AG09309 (cell line): ENCODE measurements around the gene CDH26.

Source experiments
- DNase-seq: peaks from one replicate; pipeline ENCODE4 v3.0.0-alpha.2; 2010; ENCODE audit warnings: low read depth
- H3K4me3 ChIP-seq: 2 replicates; pipeline ENCODE4 v1.5.1; 2011; ENCODE audit warnings: mild to moderate bottlenecking, low read depth, low read length, moderate library complexity; ENCODE audit not compliant: control insufficient read depth
- TF ChIP-seq, protein P1 (sequence below): IDR thresholded peaks from 2 replicates; pipeline ENCODE4 v1.5.1; 2011; ENCODE audit warnings: mild to moderate bottlenecking, low read depth, low read length, inconsistent platforms; ENCODE audit not compliant: insufficient read depth, control insufficient read depth; ENCODE audit errors: missing control alignments

Gene CDH26

DNA sequence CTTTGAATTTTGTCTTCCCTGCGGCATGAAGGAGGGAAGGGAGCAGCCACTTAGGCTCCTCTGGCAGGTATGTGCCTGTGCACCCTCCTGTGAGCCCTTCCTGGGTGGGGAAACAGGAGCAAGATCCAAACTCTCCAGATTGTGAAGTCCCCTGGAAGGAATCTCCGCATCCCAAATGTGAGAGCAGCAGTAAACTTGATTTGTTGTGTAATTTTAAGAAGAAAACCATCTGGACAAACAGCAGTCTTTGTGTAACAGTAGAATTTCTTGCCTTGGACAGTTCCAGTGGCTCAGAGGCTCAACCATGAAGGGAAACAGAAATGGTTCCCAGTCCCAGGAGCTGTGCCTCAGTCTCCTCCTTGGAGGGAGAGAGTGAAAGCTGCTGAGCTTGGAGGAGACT, 39.7 kb downstream of the CDH26 start:
- TF ChIP-seq, protein P1, sequence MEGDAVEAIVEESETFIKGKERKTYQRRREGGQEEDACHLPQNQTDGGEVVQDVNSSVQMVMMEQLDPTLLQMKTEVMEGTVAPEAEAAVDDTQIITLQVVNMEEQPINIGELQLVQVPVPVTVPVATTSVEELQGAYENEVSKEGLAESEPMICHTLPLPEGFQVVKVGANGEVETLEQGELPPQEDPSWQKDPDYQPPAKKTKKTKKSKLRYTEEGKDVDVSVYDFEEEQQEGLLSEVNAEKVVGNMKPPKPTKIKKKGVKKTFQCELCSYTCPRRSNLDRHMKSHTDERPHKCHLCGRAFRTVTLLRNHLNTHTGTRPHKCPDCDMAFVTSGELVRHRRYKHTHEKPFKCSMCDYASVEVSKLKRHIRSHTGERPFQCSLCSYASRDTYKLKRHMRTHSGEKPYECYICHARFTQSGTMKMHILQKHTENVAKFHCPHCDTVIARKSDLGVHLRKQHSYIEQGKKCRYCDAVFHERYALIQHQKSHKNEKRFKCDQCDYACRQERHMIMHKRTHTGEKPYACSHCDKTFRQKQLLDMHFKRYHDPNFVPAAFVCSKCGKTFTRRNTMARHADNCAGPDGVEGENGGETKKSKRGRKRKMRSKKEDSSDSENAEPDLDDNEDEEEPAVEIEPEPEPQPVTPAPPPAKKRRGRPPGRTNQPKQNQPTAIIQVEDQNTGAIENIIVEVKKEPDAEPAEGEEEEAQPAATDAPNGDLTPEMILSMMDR, result no peak
- DNase-seq, result no peak

DNA sequence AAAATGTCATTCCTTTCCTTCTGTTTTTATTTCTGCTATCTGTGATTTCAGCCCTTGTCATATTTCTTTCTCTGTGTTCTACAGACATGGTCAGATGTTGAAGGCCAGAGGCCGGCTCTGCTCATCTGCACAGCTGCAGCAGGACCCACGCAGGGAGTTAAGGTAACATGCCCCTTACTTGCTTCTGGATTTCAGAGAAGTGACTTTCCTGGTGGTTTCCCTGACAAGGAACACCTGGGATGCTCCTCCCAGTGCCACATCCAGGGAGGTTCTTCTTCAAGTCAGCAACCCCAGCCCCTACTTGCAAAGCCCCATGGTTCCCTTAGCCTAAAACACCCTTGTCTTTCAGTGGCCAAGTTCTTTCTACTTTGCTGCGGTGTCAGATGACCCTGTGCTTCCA, 41.3 kb downstream of the CDH26 start:
- TF ChIP-seq, protein P1, result no peak
- DNase-seq, result no peak
- H3K4me3 ChIP-seq, result no peak overlapping the region

More for the DNA sequence above, 39.7 kb downstream of the CDH26 start:
- no peak overlapping the region for H3K4me3 ChIP-seq

DNA sequence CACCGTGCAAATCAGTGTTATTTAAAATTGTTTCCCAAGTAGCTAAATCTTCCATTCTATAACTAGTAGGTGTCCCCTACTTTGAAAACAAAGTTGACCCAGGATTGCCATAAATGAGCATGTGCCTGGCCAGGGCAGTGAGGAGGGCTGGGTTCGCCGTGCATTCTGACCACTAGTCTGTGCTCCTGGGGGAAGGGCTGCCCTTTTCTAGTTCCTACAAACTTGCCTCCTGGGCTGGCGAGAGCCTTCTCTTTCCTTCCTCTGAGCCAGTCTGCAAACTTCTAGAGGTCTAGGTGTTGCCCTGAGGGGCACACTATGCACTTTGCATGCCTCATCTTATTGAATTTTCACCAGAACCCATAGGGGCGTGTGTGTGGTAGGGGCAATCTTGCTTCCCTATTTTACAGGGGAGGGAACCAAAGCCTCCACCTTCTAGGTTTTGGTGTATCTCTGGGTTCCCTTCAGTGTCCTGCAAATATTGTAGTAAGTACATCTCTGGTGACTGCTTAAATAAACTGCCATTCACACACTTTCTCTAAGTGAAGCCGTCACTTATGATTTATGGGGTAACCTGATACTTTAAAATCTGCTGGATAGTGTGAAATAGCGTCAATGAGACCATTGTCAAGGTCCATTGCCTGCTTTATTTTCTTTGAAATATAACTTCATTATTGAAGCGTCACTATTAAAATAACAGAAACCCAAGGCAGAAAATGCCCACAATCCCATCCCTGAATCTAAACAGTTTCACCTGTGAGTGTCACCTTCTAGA, 42.2 kb downstream of the CDH26 start:
- TF ChIP-seq, protein P1, result no peak
- H3K4me3 ChIP-seq, result no peak overlapping the region
- DNase-seq, result no peak

DNA sequence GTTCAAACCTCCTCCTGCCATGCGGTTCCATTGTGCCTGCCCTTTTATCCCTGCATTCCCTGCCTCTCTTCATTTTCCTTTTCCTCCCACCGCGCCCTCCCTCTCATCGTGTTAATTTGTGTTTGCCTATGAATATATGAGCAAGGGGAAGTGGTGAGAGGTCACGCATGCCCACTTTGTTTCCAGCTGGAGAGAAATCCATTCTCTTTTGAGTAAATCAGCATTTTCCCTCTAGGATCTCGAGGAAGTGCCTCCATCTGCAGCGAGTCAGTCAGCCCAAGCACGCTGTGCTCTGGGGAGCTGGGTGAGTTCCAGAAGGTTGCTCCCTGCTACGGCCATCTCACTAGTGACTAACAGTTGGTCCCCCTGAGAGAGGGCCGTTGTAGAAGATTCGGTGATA, 42.9 kb downstream of the CDH26 start:
- TF ChIP-seq, protein P1, result no peak
- DNase-seq, result no peak
- H3K4me3 ChIP-seq, result no peak overlapping the region

DNA sequence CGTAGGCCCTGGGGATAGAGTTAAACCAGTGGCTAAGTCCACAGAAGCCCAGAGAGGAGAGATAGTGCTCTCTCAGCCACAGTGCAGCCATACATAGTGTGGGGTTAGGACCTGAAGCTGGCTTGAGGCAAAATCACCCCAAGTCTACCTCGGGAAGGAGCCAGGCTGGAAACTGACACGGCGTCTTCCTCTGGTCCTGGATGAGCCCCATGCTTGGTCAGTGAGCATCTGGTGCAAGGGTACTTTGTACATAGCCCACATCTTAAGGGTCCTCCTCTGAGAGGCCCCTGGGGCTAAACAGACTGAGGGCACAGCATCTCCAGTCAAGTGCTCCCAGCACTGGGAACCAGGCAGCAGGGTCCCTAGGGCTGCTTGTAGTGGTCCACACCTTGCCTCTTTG, 45.6 kb downstream of the CDH26 start:
- TF ChIP-seq, protein P1, result no peak
- no peak overlapping the region for H3K4me3 ChIP-seq
- DNase-seq, result no peak

DNA sequence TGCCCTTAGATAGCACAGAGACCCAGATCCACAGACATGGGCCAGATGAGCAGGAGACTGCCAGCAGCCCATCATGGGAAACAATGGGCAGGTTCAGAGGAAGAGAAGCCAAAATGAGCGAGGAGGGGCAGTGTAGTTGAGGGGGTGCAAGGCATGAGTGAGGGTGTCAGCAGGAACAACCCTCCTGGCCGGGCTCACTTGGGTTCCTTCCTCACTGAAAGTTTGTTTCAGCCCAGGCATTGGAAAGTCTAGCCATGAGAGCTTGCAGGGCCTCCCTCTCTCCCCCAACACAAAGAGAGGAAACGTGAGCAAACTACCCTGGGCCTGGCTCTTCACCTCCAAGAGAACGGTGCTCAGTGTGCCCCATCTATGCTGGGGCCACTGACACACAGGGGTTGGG, 48.0 kb downstream of the CDH26 start:
- no peak overlapping the region for H3K4me3 ChIP-seq
- no peak for DNase-seq

More for the DNA sequence above, 48.0 kb downstream of the CDH26 start:
- TF ChIP-seq, protein P1, result no peak
